Left renal cortex interstitium (tissue), 4 donors: Measurements from ENCODE around the gene ZFAND5. TPM values are rescaled to one million over a fixed set of nuclear protein-coding genes. Genes with fewer than 3 reads are reported as not detected.

Experiments used
- DNase-seq, 4 donors: peaks; one replicate each; pipeline ENCODE4 v3.0.0-alpha.2; 2013; ENCODE audit warnings: low read depth in 4 of 4, low spot score in 2 of 4, missing footprints in 1 of 4
- polyA plus RNA-seq, 4 donors: library from polyadenylated mRNA; unstranded; fragments of 120-200 nt; gene quantifications; one replicate each; pipeline ENCODE4 v1.2.1, GENCODE V29; 2013; ENCODE audit not compliant: insufficient read length in 4 of 4

ZFAND5 gene
- polyA plus RNA-seq, 4 donors: 179 to 221 (median 193) TPM

DNA sequence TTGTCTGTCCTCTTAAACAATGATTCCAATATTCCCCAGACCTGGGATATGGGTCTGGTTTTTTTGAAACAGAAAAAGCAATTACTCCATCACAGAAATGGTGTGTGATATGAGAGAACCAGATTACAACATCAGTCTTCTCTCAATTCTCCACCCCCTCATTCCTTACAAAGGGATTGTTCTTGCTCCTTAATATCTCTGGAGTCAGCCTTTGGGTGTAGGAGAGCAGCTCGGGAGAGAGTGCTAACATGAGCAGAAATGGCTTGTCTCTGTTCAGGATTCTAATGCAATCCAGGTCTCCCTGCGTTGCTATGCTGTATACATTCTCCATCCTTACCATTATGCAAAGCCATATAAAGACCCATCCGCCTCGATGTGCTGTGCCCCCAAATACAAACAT, 32.7 kb downstream of the ZFAND5 start:
- DNase-seq: no peak

- no peak for DNase-seq
Measured at GRCh38 chr9:72327631-72328030, 37.4 kb downstream of the ZFAND5 start.

- DNase-seq: no peak
Measured at GRCh38 chr9:72326641-72327040, 38.4 kb downstream of the ZFAND5 start.

GRCh38 chr9:72324974-72325373, 40.0 kb downstream of the ZFAND5 start:
- no peak for DNase-seq

DNA sequence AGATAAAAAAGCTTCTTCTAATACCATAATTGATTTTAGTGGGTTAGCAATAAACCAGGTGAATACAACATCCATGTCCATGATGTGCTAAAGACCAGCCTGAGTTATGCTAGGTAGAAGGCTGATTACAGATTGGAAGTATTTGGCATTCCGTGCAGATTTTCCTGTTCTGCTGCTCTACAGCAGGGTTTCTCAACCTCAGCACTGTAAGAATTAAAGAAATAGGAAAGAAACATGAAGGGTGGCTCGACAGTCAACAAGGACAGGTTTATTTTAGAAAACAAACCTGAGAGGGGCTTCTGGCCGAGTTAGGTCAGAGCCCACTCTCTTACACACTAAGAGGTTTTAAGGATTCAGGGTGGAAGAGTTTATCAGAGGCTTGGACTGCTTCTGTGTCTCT, 42.3 kb downstream of the ZFAND5 start:
- no peak for DNase-seq

GRCh38 chr9:72322259-72322658, 42.7 kb downstream of the ZFAND5 start:
- DNase-seq: no peak

GRCh38 chr9:72315510-72316311, 49.3 kb downstream of the ZFAND5 start:
- peak in 1 of 4 donors; percentile 27 for DNase-seq

- peak in 1 of 4 donors; percentile 62 for DNase-seq
Measured at GRCh38 chr9:72315089-72315509, 49.9 kb downstream of the ZFAND5 start.

GRCh38 chr9:72313507-72313906, 51.5 kb downstream of the ZFAND5 start:
- DNase-seq: no peak

DNA sequence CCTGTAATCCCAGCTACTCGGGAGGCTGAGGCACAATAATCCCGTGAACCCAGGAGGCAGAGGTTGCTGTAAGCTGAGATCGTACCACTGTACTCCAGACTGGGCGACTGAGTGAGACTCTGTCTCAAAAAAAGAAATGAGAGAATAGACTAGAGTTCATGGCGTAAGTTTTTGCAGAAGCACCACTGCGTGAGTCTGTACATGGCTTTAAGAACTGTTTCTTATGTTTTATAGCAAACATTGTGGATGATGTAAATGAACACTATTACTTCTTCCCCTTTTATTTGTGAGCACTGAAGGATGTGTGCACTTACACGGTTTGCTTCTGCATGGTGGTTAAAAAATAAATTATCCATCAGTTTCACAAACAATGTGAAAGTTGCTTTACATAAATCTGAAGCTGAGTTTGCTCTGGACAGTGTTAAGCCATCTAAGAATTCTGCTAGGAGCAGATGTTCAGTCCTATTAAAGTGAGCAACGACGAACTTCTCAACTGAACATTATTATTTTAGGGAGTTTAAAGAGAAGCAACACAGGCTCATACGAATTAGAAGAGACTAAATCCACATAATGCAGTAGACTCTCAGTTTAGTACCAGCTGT, 52.5 kb downstream of the ZFAND5 start:
- no peak for DNase-seq

DNA sequence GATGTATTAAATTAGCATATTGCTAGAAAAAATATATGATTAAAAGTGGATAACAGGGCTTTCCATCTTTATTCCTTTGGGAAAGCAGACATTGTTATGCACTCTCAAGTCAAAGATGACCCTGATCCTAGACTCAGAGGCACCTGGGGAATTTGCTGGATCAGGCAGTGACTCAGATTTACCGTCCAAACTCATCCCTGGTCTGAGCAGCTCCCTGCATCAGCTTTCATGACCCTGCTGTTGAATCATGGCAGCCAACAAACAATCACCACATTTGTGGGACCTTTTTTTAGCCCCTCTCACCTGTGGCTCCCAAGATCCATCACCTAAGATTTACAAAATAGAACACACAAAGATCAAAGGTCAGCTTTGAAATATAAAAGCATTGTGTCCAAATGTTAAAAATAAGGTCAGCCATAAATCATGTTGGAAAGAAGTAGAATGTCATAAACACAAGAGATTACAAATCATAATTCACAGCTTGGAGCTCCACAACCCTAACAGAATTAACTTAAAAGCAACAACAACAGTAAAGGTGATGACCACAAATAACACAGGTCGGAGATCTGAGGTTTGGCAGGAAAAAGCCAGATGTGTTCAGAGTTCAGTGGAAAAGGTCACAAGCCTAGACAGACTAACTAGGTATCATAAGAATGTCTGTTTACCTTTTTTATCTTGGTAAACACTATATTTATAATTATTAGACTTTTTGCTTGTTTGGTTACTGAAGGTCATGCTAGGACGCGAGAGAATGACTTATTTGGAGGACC, 55.5 kb downstream of the ZFAND5 start:
- DNase-seq: no peak

- no peak for DNase-seq
Measured at GRCh38 chr9:72306761-72307160, 58.2 kb downstream of the ZFAND5 start.

GRCh38 chr9:72305707-72306106, 59.3 kb downstream of the ZFAND5 start:
- DNase-seq: no peak

DNA sequence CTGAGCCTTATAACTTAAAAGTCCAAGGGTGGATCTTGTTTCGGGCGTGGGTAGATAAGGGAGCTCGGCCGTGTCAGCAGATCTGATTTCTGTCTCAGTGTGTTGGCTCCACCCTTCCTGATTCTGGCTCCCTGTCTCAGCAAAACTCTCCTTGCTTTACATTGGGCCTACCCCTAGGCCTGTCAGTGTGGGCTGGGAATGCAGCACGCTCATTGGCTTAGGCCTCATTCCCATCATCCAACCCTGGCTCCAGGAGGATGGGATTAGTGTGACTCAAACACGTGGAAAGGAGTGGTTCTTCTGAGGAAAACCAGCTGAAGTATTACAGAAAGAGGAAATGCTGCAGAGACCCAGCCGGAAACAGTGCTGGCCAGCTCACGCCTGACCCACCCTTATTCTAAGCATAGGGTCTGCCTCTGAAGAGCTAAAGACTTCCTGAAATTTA, 59.9 kb downstream of the ZFAND5 start:
- DNase-seq: peak in 2 of 4 donors; percentile 62 to 71

GRCh38 chr9:72304538-72304937, 60.5 kb downstream of the ZFAND5 start:
- no peak for DNase-seq

Other genes with a start within 250 kb of the ZFAND5 start
- gene GDA, start 215.8 kb downstream of the ZFAND5 start, polyA plus RNA-seq: under 1 TPM; 0.24 to 0.95 (median 0.59) TPM
- 1 to 10 TPM in 1 of 4 donors, under 1 TPM in 3; 0.86 to 1.2 (median 0.97) TPM for gene TMC1, start 156.4 kb upstream of the ZFAND5 start, polyA plus RNA-seq